SH-SY5Y (cell line): ENCODE measurements around the gene MAGI2.

ENCODE experiments used
- GATA2 ChIP-seq: IDR thresholded peaks from 2 replicates; pipeline ENCODE4 v1.6.1; 2011; ENCODE audit warnings: mild to moderate bottlenecking, low read depth, low read length
- GATA3 ChIP-seq: IDR thresholded peaks from 2 replicates; pipeline ENCODE4 v1.6.1; 2011; ENCODE audit warnings: low read depth, mild to moderate bottlenecking, low read length, moderate library complexity

DNA sequence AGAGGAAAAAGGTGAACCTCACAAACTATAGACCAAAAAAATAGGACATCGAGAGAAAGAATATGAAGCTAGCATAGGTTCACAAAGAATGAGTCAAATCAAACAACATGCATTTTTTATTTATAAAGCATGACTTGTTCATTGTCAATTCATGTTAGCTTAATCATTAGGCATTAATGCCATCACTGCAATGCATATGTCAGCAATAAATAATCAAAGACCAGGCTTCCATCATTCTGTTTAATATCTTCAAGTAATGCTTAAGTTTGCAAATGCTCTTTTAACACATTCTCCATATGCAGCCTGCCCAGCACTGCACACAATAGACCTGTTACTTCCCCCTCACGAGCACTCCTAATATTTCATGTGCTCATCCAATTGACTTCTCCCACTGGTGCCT, 8.9 kb upstream of the MAGI2 start:
- TF ChIP-seq GATA2 (no peak), GATA3 (no peak)
